Measurements from ENCODE around the gene GIT1. TPM values are rescaled to one million over a fixed set of nuclear protein-coding genes. Genes with fewer than 3 reads are reported as not detected.

Gene GIT1
- total RNA-seq, 1 experiment from 2014 or later = 24.2 TPM

GRCh38 chr17:29597361-29598172 is 8.1 kb upstream of the GIT1 start:
- ATAC-seq (no peak), DNase-seq (no peak)
- CTCF ChIA-PET = no interaction called here
- Histone ChIP-seq H3K27ac (ENCODE audit: low read length) (no peak overlapping the region), H3K9me2 (replicated peaks; ENCODE audit: low read length) (no peaks in the 10 kb centered on the region), H4K20me1 (ENCODE audit: low read length) (no peaks in the 10 kb centered on the region), H3K9me3 (ENCODE audit: low read length) (no peaks in the 10 kb centered on the region), H2AFZ (ENCODE audit: low read length) (no peak overlapping the region), H3K9ac (ENCODE audit: low read length) (no peak overlapping the region), H3F3A (ENCODE audit: low read length, unreplicated experiment) (no peaks in the 10 kb centered on the region), H3K36me3 (ENCODE audit: low read depth, low read length) (no peaks in the 10 kb centered on the region), H3K4me3 (ENCODE audit: low read length) (no peak overlapping the region), H3K79me2 (ENCODE audit: low read length) (peaks cover 8% of the 10 kb centered on the region; the same call in 1 of the 2 replicates), H3K27me3 (ENCODE audit: low read length) (no peaks in the 10 kb centered on the region), H3K4me1 (ENCODE audit: insufficient read depth, low read length) (peaks cover 20% of the 10 kb centered on the region), H3K4me2 (ENCODE audit: low read length) (no peak overlapping the region)
- POLR2A ChIA-PET (ENCODE audit: unreplicated experiment) = no interaction called here
- no peak for TF ChIP-seq EZH2 (IDR thresholded peaks at IDR 0.05; ENCODE audit: low read length, unreplicated experiment)
- TF ChIP-seq, protein P1, sequence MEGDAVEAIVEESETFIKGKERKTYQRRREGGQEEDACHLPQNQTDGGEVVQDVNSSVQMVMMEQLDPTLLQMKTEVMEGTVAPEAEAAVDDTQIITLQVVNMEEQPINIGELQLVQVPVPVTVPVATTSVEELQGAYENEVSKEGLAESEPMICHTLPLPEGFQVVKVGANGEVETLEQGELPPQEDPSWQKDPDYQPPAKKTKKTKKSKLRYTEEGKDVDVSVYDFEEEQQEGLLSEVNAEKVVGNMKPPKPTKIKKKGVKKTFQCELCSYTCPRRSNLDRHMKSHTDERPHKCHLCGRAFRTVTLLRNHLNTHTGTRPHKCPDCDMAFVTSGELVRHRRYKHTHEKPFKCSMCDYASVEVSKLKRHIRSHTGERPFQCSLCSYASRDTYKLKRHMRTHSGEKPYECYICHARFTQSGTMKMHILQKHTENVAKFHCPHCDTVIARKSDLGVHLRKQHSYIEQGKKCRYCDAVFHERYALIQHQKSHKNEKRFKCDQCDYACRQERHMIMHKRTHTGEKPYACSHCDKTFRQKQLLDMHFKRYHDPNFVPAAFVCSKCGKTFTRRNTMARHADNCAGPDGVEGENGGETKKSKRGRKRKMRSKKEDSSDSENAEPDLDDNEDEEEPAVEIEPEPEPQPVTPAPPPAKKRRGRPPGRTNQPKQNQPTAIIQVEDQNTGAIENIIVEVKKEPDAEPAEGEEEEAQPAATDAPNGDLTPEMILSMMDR (conservative IDR thresholded peaks at IDR 0.05; ENCODE audit: low read depth, low read length) = no peak
- no peak for TF ChIP-seq EZH2phosphoT487 (IDR thresholded peaks at IDR 0.05; ENCODE audit: borderline replicate concordance, low read length)
- intact Hi-C loops (cut with micrococcal nuclease) = no loop called here
- no TSS peak for BruUV-seq (replicated peaks)

- ChIA-PET CTCF (no interaction called here), POLR2A (ENCODE audit: unreplicated experiment) (no interaction called here)
- no peaks in the 10 kb centered on the region for H3K27me3 ChIP-seq (ENCODE audit: low read length)
- no TSS peak for BruUV-seq (replicated peaks)
- peaks cover 8% of the 10 kb centered on the region; the same call in 1 of the 2 replicates for H3K79me2 ChIP-seq (ENCODE audit: low read length)
- ATAC-seq = no peak
- H2AFZ ChIP-seq (ENCODE audit: low read length) = no peak overlapping the region
- no peaks in the 10 kb centered on the region for H3K9me3 ChIP-seq (ENCODE audit: low read length)
- intact Hi-C loops (cut with micrococcal nuclease) = no loop called here
- H3K9me2 ChIP-seq (replicated peaks; ENCODE audit: low read length) = no peaks in the 10 kb centered on the region
- H4K20me1 ChIP-seq (ENCODE audit: low read length) = no peaks in the 10 kb centered on the region
- H3K4me2 ChIP-seq (ENCODE audit: low read length) = no peak overlapping the region
- TF ChIP-seq, protein P1 (conservative IDR thresholded peaks at IDR 0.05; ENCODE audit: low read depth, low read length) = no peak
- TF ChIP-seq EZH2 (IDR thresholded peaks at IDR 0.05; ENCODE audit: low read length, unreplicated experiment) = no peak
- no peak for TF ChIP-seq EZH2phosphoT487 (IDR thresholded peaks at IDR 0.05; ENCODE audit: borderline replicate concordance, low read length)
- no peaks in the 10 kb centered on the region for H3K36me3 ChIP-seq (ENCODE audit: low read depth, low read length)
- no peak overlapping the region for H3K9ac ChIP-seq (ENCODE audit: low read length)
- no peak overlapping the region for H3K27ac ChIP-seq (ENCODE audit: low read length)
- no peak overlapping the region for H3K4me3 ChIP-seq (ENCODE audit: low read length)
- peaks cover 28% of the 10 kb centered on the region for H3K4me1 ChIP-seq (ENCODE audit: insufficient read depth, low read length)
- no peaks in the 10 kb centered on the region for H3F3A ChIP-seq (ENCODE audit: low read length, unreplicated experiment)
- DNase-seq = no peak
These were observed 7.4 kb upstream of the GIT1 start for GRCh38 chr17:29596811-29597210.
